Dendritic cell treated with granulocyte-macrophage colony-stimulating factor and Interleukin-4, amounts not matched to agents 40 ng/mL and 50 ng/mL, for 4 days (primary cell): ENCODE data around the gene NUDT8.
"Not testable (repeated sequence)": the region's sequence is repeated elsewhere in the genome, so short reads cannot be mapped to it uniquely, and the experiment has no call there.

Experiments
- H3K27ac Mint-ChIP-seq: one replicate; pipeline ENCODE4 v1.8.0; 2022; ENCODE audit warnings: mild to moderate bottlenecking, mixed read lengths
- H3K27me3 Mint-ChIP-seq: one replicate; pipeline ENCODE4 v1.8.0; 2022; ENCODE audit warnings: mild to moderate bottlenecking, mixed read lengths
- H3K36me3 Mint-ChIP-seq: one replicate; pipeline ENCODE4 v1.8.0; 2022; ENCODE audit warnings: low read depth, mixed read lengths
- H3K4me1 Mint-ChIP-seq: one replicate; pipeline ENCODE4 v1.8.0; 2022; ENCODE audit warnings: low read depth, mixed read lengths
- H3K4me3 Mint-ChIP-seq: one replicate; pipeline ENCODE4 v1.8.0; 2022; ENCODE audit warnings: mild to moderate bottlenecking, moderate library complexity, mixed read lengths
- H3K9me3 Mint-ChIP-seq: one replicate; pipeline ENCODE4 v1.8.0; 2022; ENCODE audit warnings: mixed read lengths
- intact Hi-C: fragments of 100-400 bp; cut with micrococcal nuclease; formaldehyde crosslinking; loops from one replicate; pipeline ENCODE4 v1.15.0; 2022

The NUDT8 gene

DNA sequence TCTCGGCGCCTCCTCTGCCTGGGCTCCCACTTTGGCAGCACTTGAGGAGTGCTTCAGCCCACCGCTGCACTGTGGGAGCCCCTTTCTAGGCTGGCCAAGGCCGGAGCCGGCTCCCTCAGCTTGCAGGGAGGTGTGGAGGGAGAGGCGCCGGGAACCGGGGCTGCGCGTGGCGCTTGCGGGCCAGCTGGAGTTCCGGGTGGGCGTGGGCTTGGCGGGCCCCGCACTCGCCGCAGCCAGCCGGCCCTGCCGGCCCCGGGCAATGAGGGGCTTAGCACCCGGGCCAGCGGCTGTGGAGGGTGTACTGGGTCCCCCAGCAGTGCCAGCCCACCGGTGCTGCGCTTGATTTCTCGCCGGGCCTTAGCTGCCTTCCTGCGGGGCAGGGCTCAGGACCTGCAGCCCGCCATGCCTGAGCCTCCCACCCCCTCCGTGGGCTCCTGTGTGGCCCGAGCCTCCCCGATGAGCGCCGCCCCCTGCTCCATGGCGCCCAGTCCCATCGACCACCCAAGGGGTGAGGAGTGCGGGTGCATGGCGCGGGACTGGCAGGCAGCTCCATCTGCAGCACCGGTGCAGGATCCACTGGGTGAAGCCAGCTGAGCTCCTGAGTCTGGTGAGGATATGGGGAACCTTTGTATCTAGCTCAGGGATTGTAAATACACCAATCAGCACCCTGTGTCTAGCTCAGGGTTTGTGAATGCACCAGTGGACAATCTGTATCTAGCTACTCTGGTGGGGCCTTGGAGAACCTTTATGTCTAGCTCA lies 10.7 kb downstream of the NUDT8 start:
- H3K36me3 Mint-ChIP-seq, H3K4me3 Mint-ChIP-seq, H3K27ac Mint-ChIP-seq, H3K9me3 Mint-ChIP-seq: not testable (repeated sequence)
- peaks cover 35% of the 10 kb centered on the region for H3K27me3 Mint-ChIP-seq
- peaks cover 23% of the 10 kb centered on the region for H3K4me1 Mint-ChIP-seq
- intact Hi-C loops = loop anchor here (5.0 kb wide), 1 partner anchor 37 kb away; the partner anchor contains the start of gene GSTP1

DNA sequence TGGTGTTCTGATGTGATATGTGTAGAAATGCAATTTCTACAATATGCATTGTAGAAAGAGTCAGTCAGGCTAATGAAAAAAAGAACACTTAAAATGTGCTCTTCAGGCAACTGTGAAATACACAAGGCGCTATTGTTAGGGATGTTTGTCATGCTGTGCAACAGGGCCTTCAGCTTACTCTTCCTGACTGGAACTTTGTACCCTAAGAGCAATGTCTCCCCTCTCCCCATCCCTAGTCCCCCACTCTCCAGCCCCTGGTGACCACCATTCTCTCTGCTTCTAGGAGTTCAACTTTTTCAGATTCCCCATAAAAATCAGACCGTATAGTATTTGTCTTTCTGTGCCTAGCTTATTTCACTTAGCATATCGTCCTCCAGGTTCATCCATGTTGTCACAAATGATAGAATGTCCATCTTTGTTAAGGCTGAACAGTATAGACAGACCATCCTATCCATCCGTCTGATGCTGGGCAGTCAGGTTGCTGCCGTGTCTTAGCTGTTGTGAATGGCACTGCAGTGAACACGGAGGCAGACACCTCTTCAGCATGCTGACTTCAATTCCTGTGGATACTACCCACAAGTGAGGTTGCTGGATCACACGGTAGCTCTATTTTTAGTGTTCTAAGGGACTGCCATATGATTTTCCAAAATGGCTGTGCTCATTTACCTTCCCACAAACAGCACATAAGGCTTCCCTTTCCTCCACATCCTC lies 12.3 kb downstream of the NUDT8 start:
- Mint-ChIP-seq H3K27ac (no peak overlapping the region), H3K4me1 (peaks cover 35% of the 10 kb centered on the region), H3K36me3 (peaks cover 14% of the 10 kb centered on the region), H3K9me3 (no peaks in the 10 kb centered on the region), H3K4me3 (no peak overlapping the region), H3K27me3 (peaks cover 35% of the 10 kb centered on the region)
- intact Hi-C loops = loop anchor here (5.0 kb wide), 1 partner anchor 35 kb away; the partner anchor contains the start of gene GSTP1

DNA sequence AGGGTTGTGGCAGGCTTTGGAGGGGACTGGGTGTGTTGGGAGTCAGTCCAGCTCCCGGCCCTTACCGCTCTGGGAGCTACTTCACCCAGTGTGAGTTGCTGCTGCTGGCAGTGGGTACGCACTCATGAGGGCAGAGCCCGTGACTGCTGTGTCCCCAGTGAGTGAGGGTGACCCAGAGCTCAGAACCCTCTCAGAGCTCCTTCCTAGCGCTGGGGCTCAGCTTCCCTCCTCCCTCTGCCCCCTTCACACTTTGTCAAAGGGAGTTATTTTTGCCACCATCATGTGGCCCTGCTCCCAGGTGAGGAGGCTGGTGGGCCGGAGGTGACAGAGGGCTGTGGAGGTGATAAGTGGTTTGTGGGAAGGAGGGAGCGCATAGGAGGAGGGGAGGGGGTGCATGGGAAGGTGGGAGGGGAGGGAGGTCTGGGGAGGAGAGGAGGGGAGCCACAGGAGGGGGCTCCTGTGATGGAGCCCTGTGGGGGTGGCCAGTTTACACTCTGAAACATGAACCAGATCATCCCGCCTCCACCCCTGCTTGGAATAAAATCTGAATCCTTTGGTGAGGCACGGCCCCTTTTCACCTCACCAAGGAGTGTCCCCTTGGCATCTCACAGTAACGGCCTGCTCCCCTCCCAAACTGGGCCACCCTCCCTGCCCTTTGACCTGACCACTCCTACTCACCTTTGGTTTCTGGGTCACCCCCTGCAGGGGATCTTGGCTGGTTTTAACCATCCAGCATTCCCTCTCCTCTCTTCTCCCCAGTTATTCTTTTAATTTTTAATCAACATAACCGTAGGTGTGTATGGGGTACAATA lies 13.1 kb downstream of the NUDT8 start:
- Mint-ChIP-seq H3K4me1 (peaks cover 36% of the 10 kb centered on the region), H3K9me3 (no peaks in the 10 kb centered on the region), H3K27me3 (peaks cover 35% of the 10 kb centered on the region), H3K27ac (no peak overlapping the region), H3K4me3 (no peak overlapping the region), H3K36me3 (peaks cover 22% of the 10 kb centered on the region)
- intact Hi-C loops = loop anchor here (5.0 kb wide), 1 partner anchor 34 kb away; the partner anchor contains the start of gene GSTP1

DNA sequence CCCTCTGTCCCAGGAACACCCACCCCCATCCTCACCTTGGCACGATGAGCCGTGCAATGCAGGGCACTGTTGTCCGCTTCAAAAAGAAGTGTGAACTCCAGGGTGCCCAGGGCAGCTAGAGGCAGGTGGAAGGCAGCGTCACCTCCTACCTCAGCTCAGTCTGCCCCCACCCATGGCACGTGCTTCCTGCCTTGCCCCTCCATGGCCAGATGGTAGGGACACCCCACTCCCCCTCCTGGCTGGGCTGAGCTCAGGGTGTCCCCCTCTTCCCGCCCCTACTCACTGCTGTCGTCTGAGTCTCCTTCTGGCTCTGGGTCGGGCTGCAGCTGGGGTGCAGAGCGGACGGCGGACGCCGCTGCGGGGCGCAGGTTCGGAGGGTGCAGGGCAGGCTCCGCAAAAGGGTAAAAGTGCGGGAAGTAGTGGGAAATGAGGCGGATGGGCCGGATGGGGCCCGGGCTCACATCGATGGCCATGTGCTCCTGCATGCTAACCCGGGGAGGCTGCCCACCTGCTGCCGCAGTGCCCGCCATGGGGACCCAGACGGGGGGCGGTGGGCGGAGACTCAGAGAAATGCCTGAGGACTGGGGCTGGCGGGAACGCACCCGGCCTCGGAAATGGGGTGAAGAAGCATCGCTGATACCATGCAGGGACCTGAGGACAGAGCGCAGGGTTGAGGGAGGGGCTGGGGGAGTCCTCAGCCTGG lies 13.9 kb downstream of the NUDT8 start:
- no peaks in the 10 kb centered on the region for H3K9me3 Mint-ChIP-seq
- H3K36me3 Mint-ChIP-seq = peaks cover 30% of the 10 kb centered on the region
- H3K27me3 Mint-ChIP-seq = peaks cover 35% of the 10 kb centered on the region
- no peak overlapping the region for H3K27ac Mint-ChIP-seq
- no peak overlapping the region for H3K4me3 Mint-ChIP-seq
- H3K4me1 Mint-ChIP-seq = peaks cover 36% of the 10 kb centered on the region
- intact Hi-C loops = loop anchor here (5.0 kb wide), 1 partner anchor 34 kb away; the partner anchor contains the start of gene GSTP1

DNA sequence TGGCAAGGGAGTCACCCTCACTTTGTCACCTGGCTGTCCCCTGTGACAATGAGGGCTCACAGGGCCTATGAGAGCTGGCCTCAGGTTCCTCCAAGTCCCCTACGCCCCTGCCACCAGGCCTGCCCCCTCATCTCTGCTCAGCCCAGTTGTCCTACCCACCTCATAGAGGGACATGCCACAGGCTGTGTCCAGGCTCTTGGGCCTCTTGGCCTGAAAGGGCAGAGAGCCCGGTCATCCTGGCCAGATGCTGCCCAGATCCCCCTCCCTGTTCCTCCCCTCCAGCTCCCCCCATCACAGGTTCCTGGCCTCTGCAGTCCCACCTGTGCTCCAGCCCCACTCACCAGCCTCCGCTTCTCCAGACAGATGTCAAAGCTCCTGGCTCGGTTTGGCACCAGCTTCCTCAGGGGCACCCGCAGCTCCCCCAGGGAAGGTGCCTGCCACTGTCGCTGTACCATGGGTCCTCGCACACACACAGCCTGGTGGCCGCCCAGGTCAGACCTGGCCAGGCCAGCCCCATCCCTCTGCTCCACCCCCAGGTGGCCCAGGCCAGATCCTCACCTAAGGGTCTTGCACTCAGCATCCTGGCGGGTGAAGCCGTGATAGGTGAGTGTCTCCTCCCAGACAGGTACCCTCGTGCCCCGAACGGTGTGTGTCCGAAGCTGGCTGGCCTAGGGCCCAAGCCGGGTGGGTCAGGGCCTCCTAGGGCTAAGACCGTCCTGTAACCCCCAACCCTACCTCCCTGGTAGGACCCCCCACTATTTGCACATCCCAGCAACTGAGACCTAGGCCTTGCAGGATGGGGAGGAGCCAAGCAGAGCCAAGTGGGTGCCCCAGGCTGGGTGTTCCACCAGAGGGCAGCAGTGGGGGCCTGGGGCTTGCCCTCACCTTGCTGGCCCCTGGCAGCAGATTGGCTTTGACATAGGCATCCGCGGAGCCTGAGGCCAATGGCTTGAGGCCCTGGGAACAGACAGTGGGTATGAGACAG lies 14.7 kb downstream of the NUDT8 start:
- intact Hi-C loops = loop anchor here (1.0 to 5.0 kb wide), 2 partner anchors 9 to 33 kb away; partner anchors contain the start of genes GSTP1 and NDUFV1
- no peaks in the 10 kb centered on the region for H3K9me3 Mint-ChIP-seq
- peaks cover 38% of the 10 kb centered on the region for H3K36me3 Mint-ChIP-seq
- H3K27me3 Mint-ChIP-seq = peaks cover 35% of the 10 kb centered on the region
- peak overlapping the region; percentile 98 for H3K27ac Mint-ChIP-seq
- peaks cover 36% of the 10 kb centered on the region for H3K4me1 Mint-ChIP-seq
- H3K4me3 Mint-ChIP-seq = peak overlapping the region; percentile 63

DNA sequence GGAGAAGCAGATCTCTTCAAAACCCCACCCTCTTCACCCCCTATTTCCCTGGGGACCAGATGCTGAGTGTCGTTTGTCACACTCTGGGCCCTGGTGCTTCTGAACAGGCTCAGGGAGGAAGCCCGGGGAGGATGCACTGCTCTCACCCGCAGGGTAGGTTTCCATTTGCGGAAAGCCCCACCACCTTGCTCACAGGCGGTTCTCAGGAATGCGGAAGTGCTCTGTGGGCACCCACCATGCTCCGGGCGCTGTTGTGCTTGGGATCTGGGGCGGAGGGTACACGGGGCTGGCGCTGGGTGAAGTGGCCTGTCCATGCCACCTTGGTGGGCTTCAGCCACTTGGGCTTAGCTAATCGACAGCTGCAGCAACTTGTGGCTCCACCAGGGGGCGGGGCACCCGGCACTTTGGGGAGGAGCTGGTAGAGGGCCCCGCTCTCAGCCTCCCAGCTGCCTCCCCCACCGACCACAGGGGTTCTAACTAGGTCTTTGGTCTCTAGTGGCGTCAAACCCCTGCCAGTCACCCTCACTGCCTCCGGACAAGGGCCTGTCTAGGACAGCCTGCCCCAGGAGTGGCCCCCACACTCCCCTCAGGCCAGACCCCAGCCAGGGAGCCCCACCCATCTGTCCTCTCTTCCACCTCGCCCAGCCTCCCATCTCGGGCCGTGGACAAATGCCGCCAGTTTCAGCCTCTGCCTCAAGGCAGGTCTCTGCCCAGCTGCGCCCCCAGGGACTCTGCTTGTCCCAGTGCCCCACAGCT lies 15.6 kb downstream of the NUDT8 start:
- Mint-ChIP-seq H3K27me3 (peaks cover 35% of the 10 kb centered on the region), H3K4me3 (peak overlapping the region; percentile 63), H3K36me3 (peaks cover 46% of the 10 kb centered on the region), H3K4me1 (peaks cover 36% of the 10 kb centered on the region), H3K27ac (peak overlapping the region; percentile 98), H3K9me3 (no peaks in the 10 kb centered on the region)
- intact Hi-C loops = loop anchor here (1.0 kb wide), 1 partner anchor 8 kb away; the partner anchor contains the start of gene NDUFV1

DNA sequence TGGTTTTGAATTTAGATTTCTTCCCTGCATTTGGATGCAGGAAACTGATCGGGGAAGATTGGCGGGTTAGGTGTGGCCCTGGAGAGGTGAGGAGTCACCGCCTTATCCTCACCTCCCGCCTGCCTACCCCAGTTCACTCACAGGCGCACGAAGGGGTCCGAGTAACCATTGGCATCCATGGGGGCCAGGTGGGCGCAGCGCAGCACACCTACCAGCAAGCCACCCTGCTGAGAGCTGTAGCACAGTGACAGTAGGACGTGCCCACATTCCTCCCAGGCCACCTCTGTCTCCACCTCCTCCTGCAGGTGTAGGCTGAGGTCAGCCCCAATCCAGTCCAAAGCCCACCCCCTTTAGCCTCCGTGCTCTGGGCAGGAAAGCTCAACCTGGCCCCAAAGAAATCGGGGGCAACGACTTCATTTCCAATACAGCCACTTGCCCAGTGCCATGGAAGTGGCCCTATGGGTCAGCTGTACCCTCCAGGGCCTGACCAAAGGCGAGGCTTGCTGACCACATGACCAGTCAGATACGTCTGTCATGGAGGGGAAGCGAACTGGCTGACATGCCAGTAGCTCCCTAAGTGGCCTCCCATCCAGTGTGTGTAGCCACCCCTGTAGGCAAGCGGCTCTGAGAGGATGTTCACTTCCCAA lies 16.3 kb downstream of the NUDT8 start:
- Mint-ChIP-seq H3K27ac (peak overlapping the region; percentile 98), H3K4me1 (peaks cover 37% of the 10 kb centered on the region), H3K27me3 (peaks cover 35% of the 10 kb centered on the region), H3K9me3 (no peaks in the 10 kb centered on the region), H3K4me3 (no peak overlapping the region), H3K36me3 (peaks cover 53% of the 10 kb centered on the region)
- intact Hi-C loops = no loop called here

DNA sequence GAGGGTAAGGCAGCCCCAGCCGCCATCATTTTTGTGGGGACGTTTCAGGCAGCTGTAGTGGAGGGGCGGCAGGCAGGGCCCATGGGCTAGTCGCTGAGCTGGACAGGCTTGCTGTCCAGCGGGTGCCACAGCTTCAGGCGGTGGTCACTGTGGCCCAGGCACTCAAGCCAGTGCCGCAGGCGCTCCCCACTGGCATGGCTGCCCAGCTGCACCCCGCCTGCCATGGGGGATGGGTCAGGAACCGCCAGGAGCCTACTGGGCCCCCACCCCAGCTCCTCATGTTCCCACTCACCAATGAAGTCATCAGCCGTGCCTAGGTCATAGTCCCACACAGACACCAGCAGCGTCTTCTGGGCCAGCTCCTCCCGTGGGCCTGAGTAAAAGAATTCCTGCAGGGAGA lies 17.0 kb downstream of the NUDT8 start:
- intact Hi-C loops = no loop called here
- Mint-ChIP-seq H3K4me3 (no peak overlapping the region), H3K27ac (peak overlapping the region; percentile 98), H3K4me1 (peaks cover 41% of the 10 kb centered on the region), H3K9me3 (no peaks in the 10 kb centered on the region), H3K36me3 (peaks cover 58% of the 10 kb centered on the region), H3K27me3 (peaks cover 30% of the 10 kb centered on the region)

DNA sequence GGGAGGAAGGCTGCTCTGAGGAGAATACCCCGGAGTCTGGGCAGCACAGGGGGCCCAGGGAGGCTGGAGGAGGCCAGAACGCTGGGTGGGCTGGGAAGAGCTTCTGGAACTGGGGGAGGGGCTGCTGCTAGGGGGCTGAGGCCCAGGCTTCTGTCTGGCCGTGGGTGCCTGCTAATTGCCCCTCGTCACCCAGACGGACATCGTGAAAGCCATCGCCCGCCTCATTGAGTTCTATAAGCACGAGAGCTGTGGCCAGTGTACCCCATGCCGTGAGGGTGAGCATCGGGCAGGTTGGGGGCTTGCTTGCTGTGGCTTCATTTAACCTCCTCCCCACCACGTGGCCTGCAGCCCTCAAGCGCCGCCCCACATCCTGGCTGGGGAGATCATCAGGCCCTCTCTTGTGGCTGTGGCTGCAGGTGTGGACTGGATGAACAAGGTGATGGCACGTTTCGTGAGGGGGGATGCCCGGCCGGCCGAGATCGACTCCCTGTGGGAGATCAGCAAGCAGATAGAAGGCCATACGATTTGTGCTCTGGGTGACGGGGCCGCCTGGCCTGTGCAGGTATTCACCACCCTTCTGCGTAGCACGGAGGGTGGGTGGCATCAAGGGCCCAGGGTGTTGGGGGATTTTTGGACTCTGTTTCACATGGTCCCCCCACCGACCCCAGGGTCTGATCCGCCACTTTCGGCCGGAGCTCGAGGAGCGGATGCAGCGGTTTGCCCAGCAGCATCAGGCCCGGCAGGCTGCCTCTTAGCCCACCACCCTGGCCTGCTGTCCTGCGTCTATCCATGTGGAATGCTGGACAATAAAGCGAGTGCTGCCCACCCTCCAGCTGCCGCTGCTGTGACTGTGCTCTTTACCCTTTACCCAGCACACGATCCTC lies 17.8 kb downstream of the NUDT8 start:
- Mint-ChIP-seq H3K4me3 (no peak overlapping the region), H3K36me3 (peaks cover 64% of the 10 kb centered on the region), H3K27me3 (peaks cover 23% of the 10 kb centered on the region), H3K9me3 (no peaks in the 10 kb centered on the region), H3K4me1 (peaks cover 48% of the 10 kb centered on the region), H3K27ac (peak overlapping the region; percentile 98)
- intact Hi-C loops = no loop called here

DNA sequence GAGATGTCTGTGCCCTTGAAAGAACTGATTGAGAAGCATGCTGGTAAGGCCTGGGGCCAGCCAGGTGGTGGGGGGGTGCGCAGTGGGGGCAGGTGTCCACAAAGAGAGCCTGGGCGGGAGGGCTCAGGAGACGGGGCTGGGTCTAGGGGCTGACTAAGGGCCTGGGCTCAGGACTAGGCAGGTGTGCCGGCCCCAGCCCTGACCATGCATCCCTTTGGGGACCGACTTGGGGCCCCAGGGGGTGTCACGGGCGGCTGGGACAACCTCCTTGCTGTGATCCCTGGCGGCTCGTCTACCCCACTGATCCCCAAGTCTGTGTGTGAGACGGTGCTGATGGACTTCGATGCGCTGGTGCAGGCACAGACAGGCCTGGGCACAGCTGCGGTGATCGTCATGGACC lies 18.6 kb downstream of the NUDT8 start:
- Mint-ChIP-seq H3K27me3 (peaks cover 15% of the 10 kb centered on the region), H3K4me1 (peaks cover 54% of the 10 kb centered on the region), H3K36me3 (peaks cover 71% of the 10 kb centered on the region), H3K9me3 (no peaks in the 10 kb centered on the region), H3K4me3 (no peak overlapping the region), H3K27ac (no peak overlapping the region)
- intact Hi-C loops = no loop called here
